UCSD-AML1 (cell line): Measurements from ENCODE around the gene COL21A1.
"Not testable (repeated sequence)": the region's sequence is repeated elsewhere in the genome, so short reads cannot be mapped to it uniquely, and the experiment has no call there.

ENCODE experiments used
- DNase-seq: peaks from one replicate; lab custom pipeline; 2025; ENCODE audit not compliant: unreplicated experiment; lab: John Stamatoyannopoulos, UW

The COL21A1 gene

GRCh38 chr6:56246881-56247653 is at the start of gene COL21A1:
COL21A1 (minus strand) TSS chr6:56247580; CDS start chr6:56182618, 64,962 bp downstream.
- DNase-seq, result no peak

GRCh38 chr6:56293781-56294180 is 46.4 kb upstream of the COL21A1 start:
- DNase-seq, result no peak

GRCh38 chr6:56292505-56293181 is 45.3 kb upstream of the COL21A1 start:
- peak; percentile 7 for DNase-seq

DNA sequence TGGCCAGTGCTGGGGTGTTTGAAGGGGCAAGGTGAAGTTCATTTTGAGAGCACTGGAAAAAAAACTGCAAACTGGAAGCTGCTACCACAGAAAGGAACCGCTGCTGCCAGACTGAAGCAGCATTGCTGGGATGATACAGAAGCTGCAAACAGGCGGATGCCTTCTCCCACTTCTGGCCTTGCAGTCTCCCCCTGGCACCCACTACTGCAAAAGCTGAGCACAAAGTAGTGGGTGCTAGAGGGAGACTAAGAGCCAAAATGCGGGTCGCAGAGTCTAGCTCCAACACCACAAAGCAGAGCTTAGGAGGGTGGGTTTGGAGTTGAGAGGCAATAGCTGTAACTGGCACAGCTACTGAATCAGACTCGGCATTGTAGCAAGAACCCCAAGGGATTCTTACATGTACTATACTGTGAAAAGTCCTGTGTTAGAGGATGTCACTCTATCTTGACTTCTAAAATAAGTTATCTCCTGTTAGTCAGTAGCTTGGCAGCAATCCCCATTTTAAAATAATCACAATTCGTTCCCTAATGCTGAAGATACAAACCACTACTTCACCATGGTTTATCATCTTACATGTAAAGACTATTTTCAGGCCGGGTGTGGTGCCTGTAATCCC is 44.0 kb upstream of the COL21A1 start:
- DNase-seq, result no peak

GRCh38 chr6:56289721-56290120 is 42.3 kb upstream of the COL21A1 start:
- DNase-seq, result peak; percentile 11

DNA sequence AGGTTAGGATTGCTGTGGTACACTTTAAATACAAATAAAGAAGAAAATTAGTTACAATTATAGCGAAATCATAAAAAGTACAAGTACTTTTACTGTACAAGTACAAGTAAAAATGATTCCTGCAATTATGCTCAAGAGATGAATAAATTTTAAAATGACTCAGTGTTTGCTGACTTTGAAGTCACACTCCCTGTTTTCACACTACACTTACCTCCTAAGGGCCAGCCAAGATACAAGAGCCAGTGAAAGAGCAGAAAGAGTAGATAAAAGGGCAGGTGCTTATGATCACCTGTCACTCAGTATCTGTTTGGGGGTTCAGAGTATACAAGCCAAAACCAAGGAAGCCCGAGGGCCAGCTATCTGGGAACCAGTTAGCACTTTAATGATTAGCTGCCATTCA is 41.0 kb upstream of the COL21A1 start:
- DNase-seq, result no peak

GRCh38 chr6:56282391-56282790 is 35.0 kb upstream of the COL21A1 start:
- DNase-seq, result no peak

GRCh38 chr6:56280126-56280525 is 32.7 kb upstream of the COL21A1 start:
- DNase-seq, result no peak

GRCh38 chr6:56279331-56280080 is 32.1 kb upstream of the COL21A1 start:
- no peak for DNase-seq

GRCh38 chr6:56278171-56278591 is 30.8 kb upstream of the COL21A1 start:
- no peak for DNase-seq

- no peak for DNase-seq
Observed at GRCh38 chr6:56270812-56271441, 23.5 kb upstream of the COL21A1 start.

DNA sequence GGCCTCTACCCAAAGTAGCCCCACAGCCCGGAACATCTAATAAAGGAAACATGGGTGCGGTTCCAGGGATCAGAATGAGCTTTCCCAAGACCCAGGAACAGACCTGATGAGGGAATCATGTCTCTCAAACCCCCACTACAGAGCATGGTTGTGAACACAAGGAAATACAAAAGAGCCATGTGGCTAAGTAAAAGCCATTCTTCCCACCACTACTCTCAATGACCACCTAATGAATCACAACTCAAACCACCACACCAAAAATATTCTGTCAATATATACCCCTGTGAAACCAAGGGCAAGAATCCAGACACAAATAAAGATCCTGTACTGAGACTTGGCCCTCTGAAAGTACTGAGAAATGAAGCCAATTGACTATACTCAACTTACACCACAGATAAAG is 20.9 kb upstream of the COL21A1 start:
- no peak for DNase-seq

DNA sequence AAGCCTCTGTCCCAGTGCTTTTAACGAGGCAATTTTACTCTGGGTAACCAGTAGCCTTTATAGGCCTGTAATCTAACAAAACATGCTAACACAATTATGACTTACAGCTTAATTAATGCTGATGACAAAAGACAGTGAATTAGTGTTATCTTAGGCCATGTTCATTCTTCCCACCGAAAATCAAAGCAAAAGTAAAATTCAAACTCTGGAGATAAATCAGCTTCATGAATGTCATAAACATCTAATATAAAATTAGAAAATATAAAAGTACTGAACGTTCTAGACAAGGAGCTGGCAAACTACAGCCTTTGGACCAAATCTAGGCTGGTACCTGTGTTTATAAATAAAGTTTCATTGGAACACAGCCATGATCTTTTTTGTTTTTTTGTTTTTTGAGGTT is 18.6 kb upstream of the COL21A1 start:
- no peak for DNase-seq

DNA sequence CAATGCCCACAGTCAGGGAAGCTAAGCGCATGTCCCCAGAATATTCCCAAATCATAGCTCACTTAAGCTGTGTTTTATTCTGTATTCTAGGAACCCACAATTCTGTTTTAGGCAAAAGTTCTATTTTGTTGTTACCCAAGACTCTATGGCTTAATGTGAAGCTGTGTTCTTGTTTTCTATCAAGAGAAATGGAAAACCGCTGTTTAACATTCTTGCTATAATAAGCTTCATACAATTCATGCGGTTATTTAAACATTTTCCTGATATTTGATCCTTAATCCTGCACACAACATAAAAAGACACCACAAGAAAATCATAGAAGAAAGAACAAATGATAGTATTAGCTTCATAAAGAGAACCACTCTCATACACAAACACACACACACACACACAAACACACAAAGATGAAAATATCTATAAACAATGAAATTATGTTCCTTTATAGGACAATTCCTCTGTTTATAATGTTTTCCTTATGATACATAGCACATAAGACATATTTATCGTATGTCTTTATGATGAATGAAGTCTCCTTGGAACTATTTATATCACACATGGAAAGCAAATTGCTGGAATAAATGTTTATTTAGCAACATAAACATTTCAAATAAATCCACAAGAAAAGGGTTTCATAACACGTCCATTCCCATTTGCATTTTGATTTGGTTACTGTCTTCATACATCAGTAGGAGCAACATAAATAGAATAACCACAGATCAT is 16.4 kb upstream of the COL21A1 start:
- no peak for DNase-seq

DNA sequence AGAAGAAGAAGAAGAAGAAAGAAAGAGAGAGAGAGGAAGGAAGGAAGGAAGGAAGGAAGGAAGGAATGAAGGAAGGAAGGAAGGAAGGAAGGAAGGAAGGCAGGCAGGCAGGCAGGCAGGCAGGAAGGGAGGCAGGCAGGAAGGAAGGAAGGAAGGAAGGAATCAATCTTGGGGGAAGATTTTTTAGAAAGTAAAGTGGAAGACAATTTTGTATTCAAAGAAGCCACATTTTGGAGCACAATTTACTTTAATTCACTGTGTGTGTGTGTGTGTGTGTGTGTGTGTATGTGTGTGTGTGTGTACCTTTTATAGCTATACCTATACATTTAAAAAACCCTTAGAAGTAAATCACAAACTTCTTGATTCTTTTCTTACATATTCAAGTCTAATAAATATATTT is 13.2 kb upstream of the COL21A1 start:
- not testable (repeated sequence) for DNase-seq

GRCh38 chr6:56259234-56260077 is 12.1 kb upstream of the COL21A1 start:
- no peak for DNase-seq

- DNase-seq, result no peak
Observed at GRCh38 chr6:56255349-56255748, 8.0 kb upstream of the COL21A1 start.

DNA sequence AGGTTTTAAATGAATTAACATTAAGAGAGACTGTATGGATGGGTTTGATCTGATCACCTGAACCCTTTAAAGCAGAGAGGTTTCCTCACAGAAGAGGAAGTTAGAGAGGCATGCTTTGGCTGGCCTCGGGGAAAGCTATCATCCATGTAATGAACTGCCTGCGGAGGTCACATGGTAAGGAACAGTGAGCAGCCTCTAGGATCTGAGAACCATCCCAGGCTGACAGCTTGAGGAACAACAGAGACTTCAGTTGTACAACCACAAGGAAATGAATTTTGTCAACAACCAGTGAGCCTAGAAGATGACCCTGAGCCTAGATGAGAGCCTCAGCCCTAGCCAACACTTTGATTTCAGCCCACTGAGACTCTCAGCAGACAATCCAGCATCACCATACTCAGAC is 2.9 kb upstream of the COL21A1 start:
- DNase-seq, result no peak

- DNase-seq, result no peak
Observed at GRCh38 chr6:56247654-56248122, 308 bp upstream of the COL21A1 start.
